H1 (cell line): ENCODE results near the gene STEAP4. TPM values are rescaled to one million over a fixed set of nuclear protein-coding genes. Genes with fewer than 3 reads are reported as not detected.

Experiments used
- CTCF ChIA-PET: fragments of 300-600 bp; sonication (Branson Sonifier 250); formaldehyde crosslinking; loops from one replicate; lab custom pipeline; 2021; ENCODE audit not compliant: partially characterized antibody; lab: Charles Lee
- POLR2A ChIA-PET: fragments of 300-600 bp; sonication (Branson Sonifier 250); formaldehyde crosslinking; loops from one replicate; lab custom pipeline; 2021; ENCODE audit warnings: inconsistent platforms; ENCODE audit not compliant: partially characterized antibody; lab: Charles Lee
- DNase-seq, 2 experiments: peaks; one replicate each; pipeline versions ENCODE4 v3.0.0 to v3.0.0-alpha.2; 2010 to 2022; ENCODE audit warnings: low spot score in 2 of 2, low read depth in 1 of 2, mixed read lengths in 1 of 2
- FAIRE-seq: peaks from 2 replicates; lab custom pipeline; 2011; peaks lifted over from hg19 to GRCh38; lab: Jason Lieb, UNC
- H2AFZ ChIP-seq: 2 replicates; pipeline ENCODE4 v1.8.1; 2012; ENCODE audit warnings: low read length, inconsistent platforms
- H2AK5ac ChIP-seq: 2 replicates; pipeline ENCODE4 v1.6.1; 2013; ENCODE audit warnings: low read depth, low read length
- H2BK120ac ChIP-seq: replicated peaks from 2 replicates; pipeline ENCODE3; 2013; ENCODE audit warnings: low read depth, low read length, inconsistent platforms
- H2BK12ac ChIP-seq: 2 replicates; pipeline ENCODE4 v1.6.1; 2013; ENCODE audit warnings: low read depth, low read length
- H2BK15ac ChIP-seq: 2 replicates; pipeline ENCODE4 v1.6.1; 2013; ENCODE audit warnings: low read length
- H2BK20ac ChIP-seq: 2 replicates; pipeline ENCODE4 v1.6.1; 2013; ENCODE audit warnings: low read length
- H2BK5ac ChIP-seq: 2 replicates; pipeline ENCODE4 v1.6.1; 2013; ENCODE audit warnings: low read depth, low read length
- H3K14ac ChIP-seq: 2 replicates; pipeline ENCODE4 v1.6.1; 2013; ENCODE audit warnings: inconsistent platforms; ENCODE audit not compliant: insufficient read length
- H3K18ac ChIP-seq: 2 replicates; pipeline ENCODE4 v1.6.1; 2013; ENCODE audit warnings: low read length; ENCODE audit errors: extremely low read depth
- H3K23ac ChIP-seq: 2 replicates; pipeline ENCODE4 v1.6.1; 2013; ENCODE audit warnings: inconsistent platforms; ENCODE audit not compliant: insufficient read length
- H3K23me2 ChIP-seq: 2 replicates; pipeline ENCODE4 v1.6.1; 2013; ENCODE audit warnings: low read depth, low read length
- H3K27ac ChIP-seq: 2 replicates; pipeline ENCODE4 v1.6.1; 2011; ENCODE audit warnings: low read depth, low read length, inconsistent platforms
- H3K27me3 ChIP-seq, 4 experiments: replicated peaks in 1 of 4; 1 replicate in 1 of 4; 2 replicates in 3 of 4; pipeline versions ENCODE4 v1.6.1 to v1.8.1; 2011 to 2013; ENCODE audit warnings: low read length in 3 of 4, mild to moderate bottlenecking in 3 of 4, inconsistent platforms in 2 of 4, mixed read lengths in 2 of 4, moderate library complexity in 1 of 4; ENCODE audit not compliant: control insufficient read depth in 3 of 4, insufficient read depth in 3 of 4; ENCODE audit errors: extremely low read depth in 1 of 4
- H3K36me3 ChIP-seq, 4 experiments: 2 replicates each; pipeline versions ENCODE4 v1.6.1 to v1.8.1; 2011 to 2013; ENCODE audit warnings: mild to moderate bottlenecking in 4 of 4, low read length in 3 of 4, moderate library complexity in 2 of 4, control low read depth in 1 of 4, inconsistent platforms in 1 of 4; ENCODE audit not compliant: insufficient read depth in 4 of 4, control insufficient read depth in 2 of 4
- H3K4ac ChIP-seq: replicated peaks from 2 replicates; pipeline ENCODE3; 2013; ENCODE audit warnings: low read length, low read depth, mixed read lengths, inconsistent platforms; ENCODE audit not compliant: insufficient read length
- H3K4me1 ChIP-seq, 4 experiments: replicated peaks in 1 of 4; 1 replicate in 1 of 4; 2 replicates in 3 of 4; pipeline versions ENCODE4 v1.6.1 to v1.8.1; 2011 to 2013; ENCODE audit warnings: low read length in 3 of 4, inconsistent platforms in 2 of 4, mixed read lengths in 1 of 4; ENCODE audit not compliant: insufficient read depth in 4 of 4, control insufficient read depth in 3 of 4
- H3K4me2 ChIP-seq, 2 experiments: 2 replicates each; pipeline versions ENCODE4 v1.6.1 to v1.8.1; 2011 to 2013; ENCODE audit warnings: low read depth in 2 of 2, low read length in 2 of 2, control low read depth in 1 of 2, inconsistent platforms in 1 of 2, mild to moderate bottlenecking in 1 of 2; ENCODE audit not compliant: insufficient read depth in 1 of 2
- H3K4me3 ChIP-seq, 4 experiments: fragments of 200-600, 300-600 bp in 1 of 4; sonication (generic), shearing (Covaris generic), sonication (Bioruptor Twin) in 1 of 4; 2 replicates each; pipeline versions ENCODE4 v1.5.1 to v1.8.1; 2011 to 2016; ENCODE audit warnings: low read length in 4 of 4, low read depth in 3 of 4, control low read depth in 2 of 4, inconsistent platforms in 2 of 4, mild to moderate bottlenecking in 2 of 4, mixed read lengths in 1 of 4, moderate library complexity in 1 of 4; ENCODE audit not compliant: insufficient read depth in 2 of 4; ENCODE audit errors: extremely low read depth in 1 of 4
- H3K56ac ChIP-seq: replicated peaks from 2 replicates; pipeline ENCODE3; 2013; ENCODE audit warnings: low read depth, mild to moderate bottlenecking, mixed read lengths, low read length, inconsistent platforms; ENCODE audit not compliant: insufficient read length
- H3K79me1 ChIP-seq: 2 replicates; pipeline ENCODE4 v1.6.1; 2013; ENCODE audit warnings: low read depth, low read length, control low read depth
- H3K79me2 ChIP-seq, 2 experiments: 2 replicates each; pipeline versions ENCODE4 v1.6.1 to v1.8.1; 2012 to 2013; ENCODE audit warnings: low read length in 2 of 2, mild to moderate bottlenecking in 2 of 2, inconsistent platforms in 1 of 2; ENCODE audit not compliant: insufficient read depth in 2 of 2, control insufficient read depth in 1 of 2
- H3K9ac ChIP-seq, 4 experiments: replicated peaks in 1 of 4; 1 replicate in 1 of 4; 2 replicates in 3 of 4; pipeline versions ENCODE4 v1.6.1 to v1.8.1; 2011 to 2013; ENCODE audit warnings: low read depth in 3 of 4, low read length in 3 of 4, control low read depth in 2 of 4, mild to moderate bottlenecking in 2 of 4, moderate library complexity in 2 of 4, inconsistent platforms in 1 of 4; ENCODE audit errors: extremely low read depth in 1 of 4
- H3K9me3 ChIP-seq, 2 experiments: 2 replicates each; pipeline versions ENCODE4 v1.6.1 to v1.8.1; 2012 to 2013; ENCODE audit warnings: mild to moderate bottlenecking in 2 of 2, moderate library complexity in 2 of 2, control low read depth in 1 of 2, inconsistent platforms in 1 of 2, low read depth in 1 of 2, low read length in 1 of 2, mixed read lengths in 1 of 2; ENCODE audit not compliant: insufficient read depth in 2 of 2
- H4K20me1 ChIP-seq, 2 experiments: replicated peaks in 1 of 2; 2 replicates each; pipeline versions ENCODE3 to v1.8.1; 2011 to 2013; ENCODE audit warnings: inconsistent platforms in 2 of 2, low read length in 2 of 2, mild to moderate bottlenecking in 1 of 2; ENCODE audit not compliant: insufficient read depth in 2 of 2, control insufficient read depth in 1 of 2
- H4K5ac ChIP-seq: 2 replicates; pipeline ENCODE4 v1.6.1; 2013; ENCODE audit warnings: low read length, low read depth, mixed read lengths, inconsistent platforms; ENCODE audit not compliant: insufficient read length
- H4K8ac ChIP-seq: 2 replicates; pipeline ENCODE4 v1.8.0; 2013; ENCODE audit warnings: mild to moderate bottlenecking, moderate library complexity, low read length, inconsistent platforms; ENCODE audit not compliant: insufficient read depth; ENCODE audit errors: extremely low read depth
- H4K91ac ChIP-seq: replicated peaks from 2 replicates; pipeline ENCODE3; 2013; ENCODE audit warnings: low read length, mixed read lengths, inconsistent platforms; ENCODE audit not compliant: insufficient read length
- ATF3 ChIP-seq: IDR thresholded peaks from 2 replicates; pipeline ENCODE4 v1.6.1; 2011; ENCODE audit warnings: low read depth, mild to moderate bottlenecking, low read length; ENCODE audit not compliant: insufficient read depth
- CBX5 ChIP-seq: fragments of 300-800, 300-1000 bp; sonication (generic); IDR thresholded peaks from 2 replicates; pipeline ENCODE4 v1.7.1; 2016; ENCODE audit warnings: antibody characterized with exemption, low read length, low read depth
- EP300 ChIP-seq, 2 experiments: IDR thresholded peaks; 1 replicate in 1 of 2; 2 replicates in 1 of 2; pipeline ENCODE4 v1.6.1; 2011 to 2012; ENCODE audit warnings: low read depth in 2 of 2, low read length in 2 of 2, mild to moderate bottlenecking in 2 of 2, borderline replicate concordance in 1 of 2, inconsistent platforms in 1 of 2, moderate library complexity in 1 of 2
- FOSL1 ChIP-seq: IDR thresholded peaks from 2 replicates; pipeline ENCODE4 v1.6.1; 2011; ENCODE audit warnings: mild to moderate bottlenecking, low read depth, low read length, moderate library complexity; ENCODE audit not compliant: insufficient read depth
- HDAC6 ChIP-seq: IDR thresholded peaks from one replicate; pipeline ENCODE4 v1.7.1; 2012; ENCODE audit warnings: low read depth, mild to moderate bottlenecking, inconsistent platforms, low read length, moderate library complexity
- PHF8 ChIP-seq: fragments of 200-600 bp; sonication (generic); conservative IDR thresholded peaks from 2 replicates; pipeline ENCODE4 v1.7.1; 2012; ENCODE audit warnings: low read depth, mild to moderate bottlenecking, inconsistent platforms, low read length, moderate library complexity
- RFX5 ChIP-seq: IDR thresholded peaks from 2 replicates; pipeline ENCODE4 v1.6.1; 2011; ENCODE audit warnings: low read depth, low read length, improper control_type of control experiment, borderline replicate concordance
- SAP30 ChIP-seq: fragments of 300-600 bp; sonication (generic); IDR thresholded peaks from 2 replicates; pipeline ENCODE4 v1.7.1; 2012; ENCODE audit warnings: low read length, moderate library complexity, mild to moderate bottlenecking, inconsistent platforms; ENCODE audit not compliant: insufficient read depth, insufficient replicate concordance
- SIN3A ChIP-seq, 2 experiments: IDR thresholded peaks in 1 of 2; conservative IDR thresholded peaks in 1 of 2; 2 replicates each; pipeline ENCODE4 v1.6.1; 2011 to 2012; ENCODE audit warnings: low read length in 2 of 2, improper control_type of control experiment in 1 of 2, low read depth in 1 of 2, mild to moderate bottlenecking in 1 of 2
- TAF7 ChIP-seq: optimal IDR thresholded peaks from 2 replicates; pipeline ENCODE3; 2011; ENCODE audit warnings: low read depth, mild to moderate bottlenecking, inconsistent platforms, low read length, moderate library complexity, borderline replicate concordance
- TBP ChIP-seq: IDR thresholded peaks from 2 replicates; pipeline ENCODE4 v1.6.1; 2011; ENCODE audit warnings: low read depth, low read length, improper control_type of control experiment
- YY1 ChIP-seq: IDR thresholded peaks from 2 replicates; pipeline ENCODE4 v1.6.1; 2011; ENCODE audit warnings: low read depth, mild to moderate bottlenecking, low read length
- WGBS, 2 experiments: shearing (Covaris generic) in 1 of 2; methylation state at CpG; one replicate each; pipeline versions ENCODE4 v1.1.6 to v1.1.7; 2013 to 2015; ENCODE audit warnings: low lambda C conversion rate in 2 of 2, mixed read lengths in 2 of 2, inconsistent platforms in 1 of 2, low coverage in 1 of 2, missing lambda C conversion rate in 1 of 2; ENCODE audit not compliant: insufficient replicate concordance in 2 of 2, insufficient coverage in 1 of 2, insufficient read length in 1 of 2; ENCODE audit errors: extremely low coverage in 1 of 2, missing lambda C conversion rate in 1 of 2; 5-methylcytosine and 5-hydroxymethylcytosine counted together
- polyA plus RNA-seq, 7 experiments: library from polyadenylated mRNA; depleted of rRNA in 3 of 7; stranded (reverse) in 5 of 7; unstranded in 2 of 7; fragments of >200 nt in 5 of 7; fragments of 200-250 nt in 2 of 7; gene quantifications; 1 replicate in 5 of 7; 2 replicates in 1 of 7; 4 replicates in 1 of 7; pipeline versions ENCODE4 v1.2.1 to v1.2.3, GENCODE V29; 2011 to 2013; ENCODE audit warnings: missing spikeins in 2 of 7, mixed read lengths in 2 of 7
- total RNA-seq: library from RNA; stranded (reverse); fragmentation: NEBNext Ultra II Directional; extraction: Animal tissue kit (Norgen Biotek cat#: 25700); gene quantifications from 2 replicates; pipeline ENCODE4 v1.2.1, GENCODE V29; 2021

Gene STEAP4
- total and polyA plus RNA-seq, 2 of the 8 experiments (the other 6 are each of a cell fraction or from before 2014, with no cell fraction given), result under 0.01 TPM; not detected in 1

DNA sequence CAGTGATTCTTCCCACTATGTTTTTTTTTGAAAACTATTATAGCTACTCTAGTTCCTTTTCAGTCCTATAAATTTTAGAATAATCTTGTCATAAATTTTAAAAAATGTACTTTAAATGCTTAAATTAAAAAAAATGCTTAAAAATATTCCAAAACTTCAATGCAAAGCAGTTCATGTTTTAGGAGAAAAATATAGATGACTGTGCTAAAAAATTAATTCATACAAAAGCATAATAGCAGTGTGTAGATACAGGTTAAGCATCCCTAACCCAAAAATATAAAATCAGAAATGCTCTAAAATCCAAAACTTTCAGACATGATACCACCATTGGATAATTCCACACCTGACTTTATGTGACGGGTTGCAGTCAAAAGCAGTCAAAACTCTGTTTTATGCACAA is 12.8 kb downstream of the STEAP4 start:
- H4K20me1 ChIP-seq, result no peaks in the 10 kb centered on the region
- no peak overlapping the region for H3K14ac ChIP-seq
- no peaks in the 10 kb centered on the region for H3K9me3 ChIP-seq
- H3K56ac ChIP-seq, result no peak overlapping the region
- ChIA-PET POLR2A (no interaction called here), CTCF (no interaction called here)
- WGBS, 2 experiments, result 97% methylated on average over 1 of the region's 1 CpG; no CpG with 5 or more reads in 1 of the 2 experiments
- no peak overlapping the region for H4K91ac ChIP-seq
- H2BK120ac ChIP-seq, result no peak overlapping the region
- no peak overlapping the region for H3K4me2 ChIP-seq
- H3K79me1 ChIP-seq, result no peaks in the 10 kb centered on the region
- no peak overlapping the region for H2BK5ac ChIP-seq
- no peak overlapping the region for H3K27ac ChIP-seq
- H3K27me3 ChIP-seq, result no peaks in the 10 kb centered on the region
- H3K4me3 ChIP-seq, result no peak overlapping the region
- H3K23me2 ChIP-seq, result no peaks in the 10 kb centered on the region
- DNase-seq, result no peak
- H3K36me3 ChIP-seq, result no peaks in the 10 kb centered on the region
- H3K9ac ChIP-seq, result no peak overlapping the region
- no peak for FAIRE-seq
- no peak overlapping the region for H3K4ac ChIP-seq
- no peaks in the 10 kb centered on the region for H3K79me2 ChIP-seq
- no peak overlapping the region for H3K18ac ChIP-seq
- no peak overlapping the region for H4K5ac ChIP-seq
- no peak overlapping the region for H2BK20ac ChIP-seq
- no peak overlapping the region for H2AK5ac ChIP-seq
- no peak overlapping the region for H2BK15ac ChIP-seq
- no peak overlapping the region for H2BK12ac ChIP-seq
- no peaks in the 10 kb centered on the region; a peak in 1 of 7 replicates for H3K4me1 ChIP-seq
- no peak overlapping the region for H4K8ac ChIP-seq
- H3K23ac ChIP-seq, result no peak overlapping the region
- no peak overlapping the region for H2AFZ ChIP-seq
- TF ChIP-seq PHF8, result no peak
- no peak for TF ChIP-seq SIN3A (conservative IDR thresholded peaks at IDR 0.05 in 1 of 2, IDR thresholded peaks at IDR 0.05 in 1 of 2; ENCODE audit: low read depth in 1 of 2, low read length in 2 of 2)
- no peak for TF ChIP-seq SAP30
- TF ChIP-seq TAF7, result no peak
- no peak for TF ChIP-seq YY1
- no peak for TF ChIP-seq HDAC6
- no peak for TF ChIP-seq RFX5
- no peak for TF ChIP-seq CBX5
- TF ChIP-seq EP300 (IDR thresholded peaks at IDR 0.05; ENCODE audit: borderline replicate concordance in 1 of 2, low read depth in 2 of 2, low read length in 2 of 2), result no peak
- no peak for TF ChIP-seq FOSL1
- no peak for TF ChIP-seq TBP
- no peak for TF ChIP-seq ATF3
